Measurements from ENCODE around the gene ACSL3.

The ACSL3 gene

DNA sequence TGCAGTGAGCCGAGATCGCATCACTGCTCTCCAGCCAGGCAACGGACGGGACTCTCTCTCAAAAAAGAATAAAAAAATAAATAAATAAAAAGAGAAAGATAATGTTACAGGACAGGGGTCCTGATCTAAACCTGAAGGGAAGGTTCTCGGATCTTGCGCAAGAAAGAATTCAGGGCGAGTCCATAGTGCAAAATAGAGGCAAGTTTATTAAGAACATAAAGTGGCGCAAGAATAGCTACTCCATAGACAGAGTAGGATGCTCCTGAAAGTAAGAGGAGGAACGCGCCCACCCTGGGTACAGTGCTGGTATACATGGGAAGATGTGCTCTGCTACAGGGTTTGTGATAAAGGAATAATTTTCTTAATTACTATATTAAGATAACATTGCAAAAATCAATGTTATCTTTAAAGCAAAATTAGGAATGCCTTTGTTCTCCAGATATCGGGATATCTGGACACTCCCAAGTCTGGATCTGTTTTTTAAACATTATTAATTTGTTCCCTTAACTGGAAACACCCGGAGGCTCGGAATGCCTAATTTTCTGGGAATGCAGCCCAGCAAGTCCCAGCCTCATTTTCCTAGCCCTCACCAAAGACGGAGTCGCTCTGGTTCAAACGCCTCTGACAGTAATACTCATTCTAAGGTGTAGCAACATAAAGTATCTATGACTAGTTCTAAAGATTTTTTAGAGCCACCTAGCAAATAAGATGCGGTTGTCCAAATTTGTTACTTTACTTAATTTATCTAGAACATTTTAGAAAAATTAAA is 38.8 kb downstream of the ACSL3 start:
- no peak overlapping the region for H3K4me3 ChIP-seq (replicated peaks in 1 of 2; ENCODE audit: low read depth in 2 of 2, low read length in 2 of 2)
- TF ChIP-seq, protein P1, sequence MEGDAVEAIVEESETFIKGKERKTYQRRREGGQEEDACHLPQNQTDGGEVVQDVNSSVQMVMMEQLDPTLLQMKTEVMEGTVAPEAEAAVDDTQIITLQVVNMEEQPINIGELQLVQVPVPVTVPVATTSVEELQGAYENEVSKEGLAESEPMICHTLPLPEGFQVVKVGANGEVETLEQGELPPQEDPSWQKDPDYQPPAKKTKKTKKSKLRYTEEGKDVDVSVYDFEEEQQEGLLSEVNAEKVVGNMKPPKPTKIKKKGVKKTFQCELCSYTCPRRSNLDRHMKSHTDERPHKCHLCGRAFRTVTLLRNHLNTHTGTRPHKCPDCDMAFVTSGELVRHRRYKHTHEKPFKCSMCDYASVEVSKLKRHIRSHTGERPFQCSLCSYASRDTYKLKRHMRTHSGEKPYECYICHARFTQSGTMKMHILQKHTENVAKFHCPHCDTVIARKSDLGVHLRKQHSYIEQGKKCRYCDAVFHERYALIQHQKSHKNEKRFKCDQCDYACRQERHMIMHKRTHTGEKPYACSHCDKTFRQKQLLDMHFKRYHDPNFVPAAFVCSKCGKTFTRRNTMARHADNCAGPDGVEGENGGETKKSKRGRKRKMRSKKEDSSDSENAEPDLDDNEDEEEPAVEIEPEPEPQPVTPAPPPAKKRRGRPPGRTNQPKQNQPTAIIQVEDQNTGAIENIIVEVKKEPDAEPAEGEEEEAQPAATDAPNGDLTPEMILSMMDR (IDR thresholded peaks at IDR 0.05; ENCODE audit: low read depth, low read length): no peak
- DNase-seq (ENCODE audit: low read depth in 2 of 2): no peak

DNA sequence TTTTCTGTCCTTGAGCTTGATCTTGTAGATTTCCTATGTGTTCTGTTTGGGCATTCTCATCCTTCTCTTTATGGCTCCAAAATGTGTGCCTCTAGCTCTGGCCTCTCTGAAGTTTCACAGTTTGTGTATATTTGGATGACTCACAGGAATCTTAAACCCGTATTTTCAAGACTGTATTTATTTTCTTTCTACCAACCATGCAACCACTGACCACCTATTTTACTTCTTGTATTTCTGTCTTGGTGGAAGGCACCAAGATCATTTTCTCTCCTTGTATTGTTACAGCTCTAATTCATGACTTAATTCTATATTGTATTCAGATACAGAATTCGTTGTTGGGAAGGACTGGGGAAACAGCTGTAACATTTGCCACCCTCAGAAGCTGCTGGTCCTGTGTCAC is 39.5 kb downstream of the ACSL3 start:
- H3K4me3 ChIP-seq (replicated peaks in 1 of 2; ENCODE audit: low read depth in 2 of 2, low read length in 2 of 2): no peak overlapping the region
- TF ChIP-seq, protein P1 (IDR thresholded peaks at IDR 0.05; ENCODE audit: low read depth, low read length): no peak
- peak in 1 of 2 donors; percentile 37 for DNase-seq (ENCODE audit: low read depth in 2 of 2)

DNA sequence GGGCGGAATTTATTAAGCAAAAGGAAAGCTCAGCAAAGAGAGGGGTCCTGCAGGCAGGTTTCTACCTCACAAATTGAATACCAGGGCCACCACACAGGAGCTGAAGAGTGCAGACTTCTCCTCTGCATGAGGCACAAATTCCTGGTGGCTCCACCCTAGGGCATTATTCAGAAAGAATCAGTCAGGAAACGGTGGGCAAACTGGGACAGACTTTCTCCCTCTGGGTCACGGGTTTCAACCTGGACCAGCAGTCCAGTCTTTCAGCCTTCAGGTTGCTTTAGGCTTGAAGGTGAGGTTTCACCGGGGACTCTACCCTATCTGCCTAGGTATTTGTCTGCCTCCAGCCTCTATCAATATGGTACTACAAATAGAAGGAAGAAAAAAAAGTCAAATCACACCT is 41.8 kb downstream of the ACSL3 start:
- no peak for DNase-seq (ENCODE audit: low read depth in 2 of 2)
- H3K4me3 ChIP-seq (replicated peaks in 1 of 2; ENCODE audit: low read depth in 2 of 2, low read length in 2 of 2): no peak overlapping the region
- TF ChIP-seq, protein P1 (IDR thresholded peaks at IDR 0.05; ENCODE audit: low read depth, low read length): no peak

- DNase-seq (ENCODE audit: low read depth in 2 of 2): peak; percentile 77 to 79
- TF ChIP-seq, protein P1 (IDR thresholded peaks at IDR 0.05; ENCODE audit: low read depth, low read length): peak; percentile 63
- no peak overlapping the region for H3K4me3 ChIP-seq (replicated peaks in 1 of 2; ENCODE audit: low read depth in 2 of 2, low read length in 2 of 2)
These were observed 42.7 kb downstream of the ACSL3 start for GRCh38 chr2:222903234-222904220.

DNA sequence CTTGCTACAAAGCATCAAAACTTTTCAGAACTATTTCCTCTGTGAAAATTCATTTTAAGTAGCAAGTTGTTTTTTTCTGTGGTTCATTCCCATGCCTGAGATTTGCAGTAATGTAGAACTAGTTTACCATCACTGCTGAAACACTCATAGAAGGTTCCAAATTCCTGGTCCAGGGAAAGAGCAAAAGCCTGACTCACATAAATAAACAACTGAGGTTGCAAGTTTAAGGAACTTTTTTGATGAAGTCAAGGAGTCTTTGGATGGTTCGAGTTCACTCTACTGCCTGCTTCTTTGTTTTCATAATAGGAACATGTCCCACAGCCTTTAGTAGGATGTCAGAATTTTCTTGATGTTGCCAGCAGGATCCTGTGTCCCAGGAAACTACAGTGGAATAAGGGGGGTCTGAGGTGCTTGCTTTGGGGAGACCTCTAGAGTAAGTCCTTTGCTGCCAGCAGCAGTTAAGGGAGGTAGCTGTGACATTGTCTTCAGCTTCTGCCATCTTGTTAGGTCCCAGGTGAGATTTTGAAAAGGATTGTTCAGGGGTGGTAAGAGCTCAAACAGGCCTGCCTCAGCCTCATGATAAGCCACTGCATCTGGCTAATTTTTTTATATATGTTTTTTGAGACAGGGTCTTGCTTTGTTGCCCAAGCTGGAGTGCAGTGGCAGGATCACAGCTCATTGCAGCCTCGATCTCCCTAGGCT is 43.9 kb downstream of the ACSL3 start:
- peak; percentile 52 to 85 for DNase-seq (ENCODE audit: low read depth in 2 of 2)
- H3K4me3 ChIP-seq (replicated peaks in 1 of 2; ENCODE audit: low read depth in 2 of 2, low read length in 2 of 2): no peak overlapping the region
- TF ChIP-seq, protein P1 (IDR thresholded peaks at IDR 0.05; ENCODE audit: low read depth, low read length): no peak

DNA sequence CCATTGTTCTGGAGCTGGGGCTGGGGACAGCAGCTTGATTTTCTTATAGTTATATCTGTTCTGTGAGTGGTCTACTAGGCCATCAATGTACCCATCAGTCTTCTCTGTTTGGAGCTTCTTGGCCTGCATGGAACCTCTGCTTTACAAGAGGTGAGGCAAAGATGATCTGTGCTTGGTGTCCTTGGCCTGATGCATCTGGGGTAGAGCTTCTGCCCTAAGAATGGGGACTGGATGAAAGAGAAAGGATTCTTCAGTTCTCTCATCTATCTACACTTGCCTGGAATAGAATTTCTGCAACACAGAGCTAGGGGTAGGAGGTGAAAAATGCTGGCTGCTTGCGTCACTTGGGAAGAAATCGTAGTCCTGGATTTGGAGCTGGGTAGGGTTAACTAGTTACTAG is 46.2 kb downstream of the ACSL3 start:
- TF ChIP-seq, protein P1 (IDR thresholded peaks at IDR 0.05; ENCODE audit: low read depth, low read length): no peak
- H3K4me3 ChIP-seq (replicated peaks in 1 of 2; ENCODE audit: low read depth in 2 of 2, low read length in 2 of 2): no peak overlapping the region
- no peak for DNase-seq (ENCODE audit: low read depth in 2 of 2)

All from cardiac fibroblast (primary cell).